Activated CD8-positive, alpha-beta T cell treated with anti-CD3 and anti-CD28 coated beads, Interleukin-2, amount 10 ng/mL, durations not matched to agents 7 days and 5 days (primary cell): ENCODE results near the gene DHX9. TPM values are rescaled to one million over a fixed set of nuclear protein-coding genes. Genes with fewer than 3 reads are reported as not detected.
"Not testable (repeated sequence)": the region's sequence is repeated elsewhere in the genome, so short reads cannot be mapped to it uniquely, and the experiment has no call there.

ENCODE experiments used
- ATAC-seq: fragments of 150-1000 bp; cut with Tn5 transposase; one replicate; pipeline ENCODE4 v1.10.0; 2021; ENCODE audit warnings: moderate library complexity
- CTCF ChIA-PET: fragments of 350-600 bp; sonication (Branson Sonifier 250); formaldehyde crosslinking; loops from one replicate; lab custom pipeline; 2021; ENCODE audit warnings: antibody characterized with exemption; lab: Charles Lee
- POLR2A ChIA-PET: fragments of 350-600 bp; sonication (Branson Sonifier 250); formaldehyde crosslinking; loops from one replicate; lab custom pipeline; 2021; ENCODE audit warnings: antibody characterized with exemption; lab: Charles Lee
- DNase-seq: peaks from one replicate; pipeline ENCODE4 v3.0.0-alpha.2; 2020
- H3K27ac Mint-ChIP-seq: one replicate; pipeline ENCODE4 v1.8.0; 2021; ENCODE audit warnings: mild to moderate bottlenecking, mixed read lengths
- H3K27me3 Mint-ChIP-seq: one replicate; pipeline ENCODE4 v1.8.0; 2021; ENCODE audit warnings: low read depth, mixed read lengths
- H3K36me3 Mint-ChIP-seq: one replicate; pipeline ENCODE4 v1.8.0; 2021; ENCODE audit warnings: low read depth, mixed read lengths
- H3K4me1 Mint-ChIP-seq: one replicate; pipeline ENCODE4 v1.8.0; 2021; ENCODE audit warnings: low read depth, mixed read lengths
- H3K4me3 Mint-ChIP-seq: one replicate; pipeline ENCODE4 v1.8.0; 2021; ENCODE audit warnings: mild to moderate bottlenecking, mixed read lengths
- H3K9me3 Mint-ChIP-seq: one replicate; pipeline ENCODE4 v1.8.0; 2022; ENCODE audit warnings: mixed read lengths; ENCODE audit not compliant: insufficient read depth
- total RNA-seq, 2 experiments: library from RNA; stranded (reverse); gene quantifications; one replicate each; pipeline ENCODE4 v1.2.3, GENCODE V29; 2021

Gene DHX9
- total RNA-seq, 2 experiments from 2014 or later = 218 to 231 TPM

DNA sequence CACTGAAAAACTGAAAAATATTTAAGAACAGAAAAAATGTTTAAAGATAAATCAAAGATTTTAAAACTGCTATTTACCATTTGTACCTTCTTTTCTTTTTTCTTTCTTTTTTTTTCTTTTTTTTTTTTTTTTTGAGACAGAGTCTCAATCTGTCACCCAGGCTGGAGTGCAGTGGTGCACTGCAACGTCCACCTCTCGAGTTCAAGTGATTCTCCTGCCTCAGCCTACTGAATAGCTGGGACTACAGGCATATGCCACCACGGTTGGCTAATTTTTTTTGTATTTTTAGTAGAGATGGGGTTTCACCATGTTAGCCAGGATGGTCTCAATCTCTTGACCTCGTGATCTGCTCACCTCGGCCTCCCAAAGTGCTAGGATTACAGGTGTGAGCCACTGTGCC, 62.8 kb downstream of the DHX9 start:
- H3K27me3 Mint-ChIP-seq, H3K27ac Mint-ChIP-seq, H3K9me3 Mint-ChIP-seq, ATAC-seq, H3K4me3 Mint-ChIP-seq, DNase-seq, POLR2A ChIA-PET, H3K4me1 Mint-ChIP-seq, CTCF ChIA-PET, H3K36me3 Mint-ChIP-seq: not testable (repeated sequence)

DNA sequence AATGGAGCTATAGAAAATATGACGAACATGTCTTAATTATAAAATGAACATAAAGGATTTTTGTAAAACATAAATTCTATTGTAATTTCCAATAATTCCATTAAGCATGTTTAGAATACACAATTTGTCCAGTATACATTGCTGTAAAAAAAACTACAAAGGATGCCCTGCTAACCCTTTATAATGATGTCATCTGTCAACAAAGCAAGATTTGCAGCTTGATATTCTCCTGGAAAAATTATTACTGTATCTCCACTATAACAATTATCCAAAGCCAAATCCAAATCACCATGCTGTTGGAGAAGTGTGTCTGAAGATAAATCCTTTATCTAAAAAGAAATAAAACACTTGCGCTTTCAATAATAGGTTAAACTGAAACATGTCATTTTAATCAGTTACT, 66.2 kb downstream of the DHX9 start:
- H3K27ac Mint-ChIP-seq = no peak overlapping the region
- POLR2A ChIA-PET = no interaction called here
- ATAC-seq = no peak

DNA sequence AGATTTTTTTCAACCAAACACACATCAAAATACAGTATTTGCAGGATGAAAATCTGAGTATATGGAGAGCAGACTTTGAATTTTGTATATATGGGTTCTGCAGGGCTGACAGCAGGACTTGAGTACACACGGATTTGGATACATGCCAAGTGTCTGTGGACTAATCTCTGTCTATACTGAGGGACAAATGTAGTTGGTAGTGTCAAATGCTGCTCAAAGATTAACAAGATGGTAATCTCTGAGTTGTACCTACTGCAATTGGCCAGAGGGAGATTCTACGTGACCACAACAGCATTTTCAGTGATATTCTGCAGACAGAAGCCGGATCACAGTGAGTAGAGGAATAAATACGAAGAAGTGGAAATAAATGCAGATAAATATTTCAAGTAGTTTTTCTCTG, 70.4 kb downstream of the DHX9 start:
- H3K27me3 Mint-ChIP-seq = peaks cover 4% of the 10 kb centered on the region
- no peak overlapping the region for H3K27ac Mint-ChIP-seq
- H3K36me3 Mint-ChIP-seq = no peaks in the 10 kb centered on the region
- H3K4me3 Mint-ChIP-seq = no peak overlapping the region
- peaks cover 5% of the 10 kb centered on the region for H3K9me3 Mint-ChIP-seq
- ATAC-seq = no peak
- CTCF ChIA-PET = no interaction called here
- DNase-seq = no peak
- POLR2A ChIA-PET = no interaction called here
- no peaks in the 10 kb centered on the region for H3K4me1 Mint-ChIP-seq

More for the DNA sequence above, 66.2 kb downstream of the DHX9 start:
- Mint-ChIP-seq H3K36me3 (no peaks in the 10 kb centered on the region), H3K9me3 (no peaks in the 10 kb centered on the region), H3K27me3 (peaks cover 4% of the 10 kb centered on the region), H3K4me3 (no peak overlapping the region), H3K4me1 (no peaks in the 10 kb centered on the region)
- CTCF ChIA-PET = no interaction called here
- no peak for DNase-seq

DNA sequence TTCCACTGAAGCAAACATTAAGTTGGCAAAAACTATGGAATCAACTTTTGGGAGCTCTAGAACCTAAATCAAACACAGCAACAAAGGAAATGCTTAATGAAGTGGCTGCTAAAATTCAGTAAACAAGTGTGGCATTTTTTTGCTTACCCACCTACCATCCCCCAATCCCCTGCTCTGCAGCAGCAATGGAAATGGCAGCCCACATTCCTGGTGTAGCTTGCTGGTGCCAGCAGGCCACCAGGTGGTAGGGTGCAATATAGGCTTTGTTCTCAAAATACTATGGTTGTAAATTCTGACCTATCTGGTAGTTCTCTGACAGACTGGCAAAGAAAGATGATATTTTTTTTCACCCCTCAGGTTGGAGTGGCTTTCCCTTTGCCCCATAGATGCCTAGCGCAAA, 71.0 kb downstream of the DHX9 start:
- Mint-ChIP-seq H3K27ac (no peak overlapping the region), H3K36me3 (no peaks in the 10 kb centered on the region), H3K4me1 (no peaks in the 10 kb centered on the region), H3K9me3 (peaks cover 5% of the 10 kb centered on the region), H3K27me3 (peaks cover 4% of the 10 kb centered on the region), H3K4me3 (no peak overlapping the region)
- ChIA-PET CTCF (interaction anchor here (1.2 kb wide), 1 partner anchor 53 kb away, joined by 3 read pairs; no protein-coding TSS in a partner anchor), POLR2A (no interaction called here)
- ATAC-seq = no peak
- DNase-seq = no peak

DNA sequence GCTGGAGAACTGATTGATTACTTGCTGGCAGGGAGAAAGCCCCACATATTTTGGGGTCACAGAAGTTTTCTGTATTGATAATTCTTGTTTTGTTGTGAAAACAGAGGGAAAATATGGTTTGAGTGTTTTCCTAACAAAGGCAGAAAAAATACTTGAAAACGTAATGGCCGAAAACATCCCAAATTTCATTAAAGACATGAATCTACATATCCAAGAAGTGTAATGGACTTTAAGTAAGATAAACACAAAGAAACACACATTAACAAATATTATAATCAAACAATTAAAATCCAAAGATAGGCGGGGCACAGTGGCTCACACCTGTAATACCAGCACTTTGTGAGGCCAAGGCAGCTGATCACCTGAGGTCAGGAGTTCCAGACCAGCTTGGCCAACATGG, 74.3 kb downstream of the DHX9 start:
- DNase-seq (no peak), ATAC-seq (no peak)
- H3K36me3 Mint-ChIP-seq = no peaks in the 10 kb centered on the region
- POLR2A ChIA-PET = no interaction called here
- H3K27me3 Mint-ChIP-seq = peaks cover 6% of the 10 kb centered on the region
- H3K4me3 Mint-ChIP-seq = no peak overlapping the region
- H3K4me1 Mint-ChIP-seq = no peaks in the 10 kb centered on the region
- no peak overlapping the region for H3K27ac Mint-ChIP-seq
- H3K9me3 Mint-ChIP-seq = peaks cover 5% of the 10 kb centered on the region
- CTCF ChIA-PET = no interaction called here

DNA sequence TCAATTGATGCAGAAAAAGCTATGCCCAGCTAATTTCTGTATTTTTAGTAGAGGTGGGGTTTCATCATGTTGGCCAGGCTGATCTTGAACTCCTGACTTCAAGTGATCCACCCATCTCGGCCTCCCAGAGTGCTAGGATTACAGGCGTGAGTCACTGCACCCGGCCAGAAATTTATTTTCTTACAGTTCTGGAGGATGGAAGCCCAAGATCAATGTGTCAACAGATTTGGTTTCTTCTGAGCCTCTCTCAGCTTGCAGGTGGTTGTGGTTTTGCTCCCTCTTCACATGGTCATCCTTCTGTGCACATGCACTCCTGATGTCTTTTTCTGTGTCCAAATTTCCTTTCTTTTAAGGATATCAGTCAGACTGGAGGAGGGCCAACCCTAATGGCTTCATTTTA, 78.2 kb downstream of the DHX9 start:
- no peaks in the 10 kb centered on the region for H3K9me3 Mint-ChIP-seq
- no peak overlapping the region for H3K27ac Mint-ChIP-seq
- H3K27me3 Mint-ChIP-seq = peaks cover 31% of the 10 kb centered on the region
- DNase-seq (no peak), ATAC-seq (no peak)
- H3K4me3 Mint-ChIP-seq = no peak overlapping the region
- ChIA-PET CTCF (no interaction called here), POLR2A (no interaction called here)
- no peaks in the 10 kb centered on the region for H3K4me1 Mint-ChIP-seq
- no peaks in the 10 kb centered on the region for H3K36me3 Mint-ChIP-seq

DNA sequence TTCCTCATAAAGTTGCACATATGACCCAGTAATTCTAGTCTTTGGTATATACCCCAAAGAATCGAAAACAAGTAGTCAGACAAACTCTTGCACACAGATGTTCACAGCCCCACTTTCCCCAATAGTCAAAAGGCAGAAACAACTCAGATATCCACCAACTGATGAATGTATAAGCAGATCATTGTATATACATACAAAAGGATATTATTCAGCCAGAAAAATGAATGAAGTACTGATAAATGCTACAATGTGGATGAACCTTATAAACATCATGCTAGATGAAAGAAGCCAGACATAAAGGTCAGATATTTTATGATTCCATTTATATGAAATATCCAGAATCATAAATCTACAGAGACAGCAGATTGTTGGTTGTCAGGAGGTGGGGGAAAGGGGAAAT, 86.5 kb downstream of the DHX9 start:
- H3K9me3 Mint-ChIP-seq = no peaks in the 10 kb centered on the region
- no peak for ATAC-seq
- POLR2A ChIA-PET = no interaction called here
- H3K27me3 Mint-ChIP-seq = peaks cover 39% of the 10 kb centered on the region
- no peak overlapping the region for H3K4me3 Mint-ChIP-seq
- no peak for DNase-seq
- H3K36me3 Mint-ChIP-seq = no peaks in the 10 kb centered on the region
- CTCF ChIA-PET = no interaction called here
- H3K27ac Mint-ChIP-seq = no peak overlapping the region
- no peaks in the 10 kb centered on the region for H3K4me1 Mint-ChIP-seq

DNA sequence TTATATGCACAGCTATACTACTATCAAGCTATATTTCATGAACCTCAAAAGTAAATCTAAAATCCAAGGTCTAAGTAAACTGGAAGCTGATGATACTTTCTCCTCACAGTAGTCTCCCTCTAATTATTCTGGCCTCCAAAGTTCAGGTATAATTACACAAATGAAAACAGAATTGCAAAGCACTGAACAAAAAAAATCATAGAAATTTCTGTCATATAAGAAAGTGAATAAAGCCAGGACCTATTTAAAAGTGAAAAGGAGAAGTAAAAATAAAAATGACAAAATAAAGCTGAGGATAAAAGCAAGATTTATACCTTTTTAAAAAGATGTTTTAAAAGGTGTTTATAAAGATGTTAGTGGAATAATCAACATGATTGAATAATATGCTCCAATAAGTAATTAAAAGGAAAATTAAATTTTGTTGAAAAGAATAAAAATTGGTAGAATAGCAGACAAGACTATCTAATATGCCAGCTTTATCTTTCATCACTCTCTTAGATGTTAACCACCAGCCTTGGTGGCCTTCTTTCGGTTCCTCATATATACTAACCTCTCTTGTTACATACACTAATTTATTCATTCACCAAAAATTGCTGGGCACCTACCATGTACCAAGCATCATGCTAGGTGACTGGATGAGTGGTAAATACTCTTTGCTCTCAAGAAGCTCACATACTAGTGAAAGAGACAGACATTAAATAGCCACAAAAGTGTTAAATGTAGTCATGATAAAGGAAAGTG, 88.7 kb downstream of the DHX9 start:
- ChIA-PET CTCF (no interaction called here), POLR2A (no interaction called here)
- no peak for ATAC-seq
- Mint-ChIP-seq H3K4me1 (no peaks in the 10 kb centered on the region), H3K9me3 (no peaks in the 10 kb centered on the region), H3K27ac (no peak overlapping the region), H3K36me3 (no peaks in the 10 kb centered on the region), H3K27me3 (peaks cover 26% of the 10 kb centered on the region), H3K4me3 (no peak overlapping the region)
- no peak for DNase-seq

DNA sequence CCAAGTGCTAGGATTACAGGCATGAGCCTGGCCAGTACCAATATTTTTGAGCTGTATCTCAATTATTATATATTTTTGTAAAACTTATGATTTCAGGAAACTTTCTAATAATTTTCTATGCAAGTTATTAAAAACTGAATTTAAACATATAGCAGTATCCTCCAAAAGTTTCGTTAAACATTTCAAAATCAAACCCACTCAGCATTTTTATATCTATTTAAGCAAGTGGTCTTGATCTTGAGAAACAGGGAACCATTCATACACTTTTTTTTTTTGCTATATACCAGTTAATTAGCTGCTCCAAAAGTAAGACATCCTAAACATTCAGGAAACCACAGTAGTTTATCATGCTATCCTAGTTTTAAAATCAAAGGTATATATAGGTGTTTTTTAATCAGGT, 91.8 kb downstream of the DHX9 start:
- DNase-seq (no peak), ATAC-seq (no peak)
- no peaks in the 10 kb centered on the region for H3K36me3 Mint-ChIP-seq
- H3K4me3 Mint-ChIP-seq = no peak overlapping the region
- CTCF ChIA-PET = no interaction called here
- peaks cover 20% of the 10 kb centered on the region for H3K27me3 Mint-ChIP-seq
- H3K27ac Mint-ChIP-seq = no peak overlapping the region
- peaks cover 5% of the 10 kb centered on the region for H3K9me3 Mint-ChIP-seq
- POLR2A ChIA-PET = no interaction called here
- no peaks in the 10 kb centered on the region for H3K4me1 Mint-ChIP-seq

DNA sequence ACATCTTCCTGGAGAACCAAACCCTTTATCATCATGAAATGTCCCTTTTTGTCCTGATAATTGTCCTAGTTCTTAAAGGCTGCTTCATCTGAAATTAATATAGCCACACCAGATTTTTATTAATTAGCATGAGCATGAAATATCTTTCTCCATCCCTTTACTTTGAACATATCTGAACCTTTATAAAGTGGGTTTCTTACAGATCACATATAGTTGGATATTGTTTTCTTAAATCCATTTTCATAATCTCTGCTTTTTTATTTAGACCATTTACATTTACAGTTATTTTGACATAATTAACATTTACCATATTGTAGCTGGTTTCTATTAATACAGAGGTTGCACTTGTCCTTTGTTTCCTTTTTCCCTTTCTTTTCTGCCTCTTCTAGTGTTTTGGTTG, 96.6 kb downstream of the DHX9 start:
- ChIA-PET CTCF (no interaction called here), POLR2A (no interaction called here)
- Mint-ChIP-seq H3K9me3 (peaks cover 5% of the 10 kb centered on the region), H3K4me1 (no peaks in the 10 kb centered on the region), H3K4me3 (no peak overlapping the region), H3K27ac (no peak overlapping the region), H3K27me3 (peaks cover 15% of the 10 kb centered on the region), H3K36me3 (no peaks in the 10 kb centered on the region)
- DNase-seq (no peak), ATAC-seq (no peak)

Other genes starting within 250 kb of the DHX9 start
- under 1 TPM; 0.63 to 0.66 TPM for gene RGS16, start 235.0 kb upstream of the DHX9 start, total RNA-seq
- not detected for gene RGS8, start 154.8 kb upstream of the DHX9 start, total RNA-seq
- 1 to 10 TPM; 1.1 to 1.7 TPM for gene NPL, start 49.6 kb upstream of the DHX9 start, total RNA-seq
- not detected for gene SHCBP1L, start 113.8 kb downstream of the DHX9 start, total RNA-seq
- not detected for gene LAMC1, start 184.1 kb downstream of the DHX9 start, total RNA-seq